GM12865 (cell line): ENCODE data around the gene ANKDD1A.

ENCODE experiments used
- DNase-seq: peaks from one replicate; pipeline ENCODE4 v3.0.0; 2010; ENCODE audit warnings: low read depth
- H3K4me3 ChIP-seq: 2 replicates; pipeline ENCODE4 v1.5.1; 2011; ENCODE audit warnings: mild to moderate bottlenecking, low read depth, low read length, control low read depth
- TF ChIP-seq, protein P1 (sequence below): IDR thresholded peaks from 2 replicates; pipeline ENCODE4 v1.5.1; 2011; ENCODE audit warnings: low read length, control low read depth, low read depth, inconsistent platforms; ENCODE audit not compliant: insufficient read depth; ENCODE audit errors: missing control alignments

ANKDD1A gene

DNA sequence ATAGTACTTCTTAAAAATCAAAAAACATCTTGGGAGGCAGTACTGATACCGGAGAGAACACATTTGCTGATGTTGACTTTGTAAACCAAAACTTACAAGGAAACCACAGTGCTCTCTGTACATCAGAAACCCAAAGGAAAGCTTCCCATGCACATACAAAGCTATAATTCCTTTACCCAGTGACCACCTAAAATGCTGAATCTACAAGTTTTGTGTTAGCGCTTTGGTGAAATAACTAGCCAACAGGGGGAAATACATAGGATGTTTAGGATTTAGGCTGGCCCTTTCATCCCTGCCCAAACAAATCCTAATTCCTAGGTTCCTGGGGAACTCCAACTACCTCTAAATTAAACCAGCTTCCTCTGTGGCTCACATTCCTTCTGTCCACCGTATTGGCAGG lies 93.3 kb downstream of the ANKDD1A start:
- TF ChIP-seq, protein P1, sequence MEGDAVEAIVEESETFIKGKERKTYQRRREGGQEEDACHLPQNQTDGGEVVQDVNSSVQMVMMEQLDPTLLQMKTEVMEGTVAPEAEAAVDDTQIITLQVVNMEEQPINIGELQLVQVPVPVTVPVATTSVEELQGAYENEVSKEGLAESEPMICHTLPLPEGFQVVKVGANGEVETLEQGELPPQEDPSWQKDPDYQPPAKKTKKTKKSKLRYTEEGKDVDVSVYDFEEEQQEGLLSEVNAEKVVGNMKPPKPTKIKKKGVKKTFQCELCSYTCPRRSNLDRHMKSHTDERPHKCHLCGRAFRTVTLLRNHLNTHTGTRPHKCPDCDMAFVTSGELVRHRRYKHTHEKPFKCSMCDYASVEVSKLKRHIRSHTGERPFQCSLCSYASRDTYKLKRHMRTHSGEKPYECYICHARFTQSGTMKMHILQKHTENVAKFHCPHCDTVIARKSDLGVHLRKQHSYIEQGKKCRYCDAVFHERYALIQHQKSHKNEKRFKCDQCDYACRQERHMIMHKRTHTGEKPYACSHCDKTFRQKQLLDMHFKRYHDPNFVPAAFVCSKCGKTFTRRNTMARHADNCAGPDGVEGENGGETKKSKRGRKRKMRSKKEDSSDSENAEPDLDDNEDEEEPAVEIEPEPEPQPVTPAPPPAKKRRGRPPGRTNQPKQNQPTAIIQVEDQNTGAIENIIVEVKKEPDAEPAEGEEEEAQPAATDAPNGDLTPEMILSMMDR: no peak
- DNase-seq: no peak
- no peak overlapping the region for H3K4me3 ChIP-seq

DNA sequence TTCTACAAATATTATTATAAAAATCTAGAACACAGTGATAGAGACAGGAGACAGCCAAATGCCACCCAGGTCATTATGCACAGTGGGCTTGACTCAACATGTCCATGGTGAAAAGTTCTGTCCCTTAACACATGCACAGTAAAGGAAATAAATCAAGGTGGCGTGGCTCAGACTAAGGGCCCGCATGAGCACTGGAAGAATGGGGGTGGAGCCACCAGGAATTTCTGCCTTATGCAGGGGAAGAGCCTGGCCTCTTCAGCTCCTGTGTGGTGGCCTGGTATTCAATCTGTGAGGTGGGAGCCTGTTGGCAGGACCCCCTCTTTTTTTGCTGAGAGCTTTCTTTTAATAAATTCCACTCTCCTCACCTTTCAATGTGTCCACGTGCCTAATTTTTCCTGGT lies 95.2 kb downstream of the ANKDD1A start:
- no peak overlapping the region for H3K4me3 ChIP-seq
- TF ChIP-seq, protein P1: no peak
- DNase-seq: no peak
